GM19035 (cell line): ENCODE data around the gene GABPB1.
A peak's percentile ranks its signal among the peaks of the same experiment; 100 is the strongest.

Source experiments
- ATAC-seq: cut with Tn5 transposase; IDR thresholded peaks from one replicate; pipeline ENCODE4 v1.9.1; 2021; ENCODE audit not compliant: unreplicated experiment

The GABPB1 gene

GRCh38 chr15:50280271-50280670, 74.7 kb downstream of the GABPB1 start:
- ATAC-seq = no peak

GRCh38 chr15:50278496-50278895, 76.5 kb downstream of the GABPB1 start:
- no peak for ATAC-seq

- ATAC-seq = no peak
These were observed 77.6 kb downstream of the GABPB1 start for GRCh38 chr15:50277370-50277769.

GRCh38 chr15:50275908-50276307, 79.1 kb downstream of the GABPB1 start:
- ATAC-seq = no peak

GRCh38 chr15:50275091-50275490, 79.9 kb downstream of the GABPB1 start:
- ATAC-seq = no peak

GRCh38 chr15:50267577-50267976, 87.4 kb downstream of the GABPB1 start:
- no peak for ATAC-seq

GRCh38 chr15:50265620-50266019, 89.4 kb downstream of the GABPB1 start, which contains the start of gene HDC:
TSS of gene HDC (minus strand) at chr15:50265726. CDS start at chr15:50265623, 103 bp downstream.
- ATAC-seq = no peak

- ATAC-seq = no peak
These were observed 92.5 kb downstream of the GABPB1 start for GRCh38 chr15:50262533-50262932.

- no peak for ATAC-seq
These were observed 93.0 kb downstream of the GABPB1 start for GRCh38 chr15:50261981-50262380.

- peak; percentile 56 for ATAC-seq
These were observed 94.0 kb downstream of the GABPB1 start for GRCh38 chr15:50260969-50261496.

- ATAC-seq = no peak
These were observed 95.7 kb downstream of the GABPB1 start for GRCh38 chr15:50259276-50259675.

GRCh38 chr15:50257924-50258323, 97.1 kb downstream of the GABPB1 start:
- ATAC-seq = no peak

- ATAC-seq = no peak
These were observed 97.7 kb downstream of the GABPB1 start for GRCh38 chr15:50257332-50257731.

GRCh38 chr15:50256188-50257041, 98.6 kb downstream of the GABPB1 start:
- ATAC-seq = no peak

- no peak for ATAC-seq
These were observed 102.4 kb downstream of the GABPB1 start for GRCh38 chr15:50252556-50252955.

GRCh38 chr15:50251638-50252182, 103.3 kb downstream of the GABPB1 start:
- no peak for ATAC-seq

- no peak for ATAC-seq
These were observed 104.1 kb downstream of the GABPB1 start for GRCh38 chr15:50250760-50251394.

- ATAC-seq = no peak
These were observed 105.3 kb downstream of the GABPB1 start for GRCh38 chr15:50249704-50250103.

- no peak for ATAC-seq
These were observed 105.9 kb downstream of the GABPB1 start for GRCh38 chr15:50248994-50249582.

GRCh38 chr15:50247819-50248655, 107.0 kb downstream of the GABPB1 start:
- ATAC-seq = peak; percentile 96
